H1 (cell line): Measurements from ENCODE around the gene SMIM13. TPM values are rescaled to one million over a fixed set of nuclear protein-coding genes. Genes with fewer than 3 reads are reported as not detected.

ENCODE experiments used
- BACH1 ChIP-seq: IDR thresholded peaks from 2 replicates; pipeline ENCODE4 v1.6.1; 2012; ENCODE audit warnings: low read length, improper control_type of control experiment
- CREB1 ChIP-seq: IDR thresholded peaks from 2 replicates; pipeline ENCODE4 v1.6.1; 2012; ENCODE audit warnings: inconsistent platforms
- EP300 ChIP-seq, 2 experiments: IDR thresholded peaks; 1 replicate in 1 of 2; 2 replicates in 1 of 2; pipeline ENCODE4 v1.6.1; 2011 to 2012; ENCODE audit warnings: low read depth in 2 of 2, low read length in 2 of 2, mild to moderate bottlenecking in 2 of 2, borderline replicate concordance in 1 of 2, inconsistent platforms in 1 of 2, moderate library complexity in 1 of 2
- GTF2F1 ChIP-seq: IDR thresholded peaks from 2 replicates; pipeline ENCODE4 v1.6.1; 2012; ENCODE audit warnings: low read depth, low read length, improper control_type of control experiment, borderline replicate concordance
- KDM4A ChIP-seq: IDR thresholded peaks from one replicate; pipeline ENCODE4 v1.7.1; 2012; ENCODE audit warnings: low read depth, mild to moderate bottlenecking, moderate library complexity, low read length, inconsistent platforms; ENCODE audit not compliant: severe bottlenecking
- KDM5A ChIP-seq: fragments of 200-600 bp; IDR thresholded peaks from 2 replicates; pipeline ENCODE4 v1.7.1; 2012; ENCODE audit warnings: mild to moderate bottlenecking, low read length, inconsistent platforms, mixed read lengths
- POLR2A ChIP-seq, 2 experiments: IDR thresholded peaks; 1 replicate in 1 of 2; 2 replicates in 1 of 2; pipeline ENCODE4 v1.6.1; 2011; ENCODE audit warnings: low read depth in 2 of 2, low read length in 2 of 2, mild to moderate bottlenecking in 2 of 2; ENCODE audit errors: control extremely low read depth in 1 of 2
- POLR2AphosphoS5 ChIP-seq: IDR thresholded peaks from 2 replicates; pipeline ENCODE4 v1.6.1; 2011; ENCODE audit warnings: low read depth, low read length
- RAD21 ChIP-seq, 2 experiments: IDR thresholded peaks in 1 of 2; conservative IDR thresholded peaks in 1 of 2; 2 replicates each; pipeline ENCODE4 v1.6.1; 2011; ENCODE audit warnings: low read depth in 2 of 2, low read length in 2 of 2, improper control_type of control experiment in 1 of 2, inconsistent platforms in 1 of 2, mild to moderate bottlenecking in 1 of 2, moderate library complexity in 1 of 2
- RBBP5 ChIP-seq: IDR thresholded peaks from 2 replicates; pipeline ENCODE4 v1.7.1; 2012; ENCODE audit warnings: low read depth, mild to moderate bottlenecking, inconsistent platforms, low read length, moderate library complexity, borderline replicate concordance
- RFX5 ChIP-seq: IDR thresholded peaks from 2 replicates; pipeline ENCODE4 v1.6.1; 2011; ENCODE audit warnings: low read depth, low read length, improper control_type of control experiment, borderline replicate concordance
- SIN3A ChIP-seq, 2 experiments: IDR thresholded peaks in 1 of 2; conservative IDR thresholded peaks in 1 of 2; 2 replicates each; pipeline ENCODE4 v1.6.1; 2011 to 2012; ENCODE audit warnings: low read length in 2 of 2, improper control_type of control experiment in 1 of 2, low read depth in 1 of 2, mild to moderate bottlenecking in 1 of 2
- SP2 ChIP-seq: IDR thresholded peaks from 2 replicates; pipeline ENCODE4 v1.6.1; 2012; ENCODE audit warnings: mild to moderate bottlenecking, low read length, inconsistent platforms
- SUZ12 ChIP-seq: fragments of 200-600 bp; sonication (generic); IDR thresholded peaks from 2 replicates; pipeline ENCODE4 v1.6.1; 2012; ENCODE audit warnings: mild to moderate bottlenecking, inconsistent platforms, low read length, moderate library complexity, mixed read lengths
- TAF1 ChIP-seq: IDR thresholded peaks from 2 replicates; pipeline ENCODE4 v1.6.1; 2011; ENCODE audit warnings: mild to moderate bottlenecking, low read depth, low read length
- TAF7 ChIP-seq: optimal IDR thresholded peaks from 2 replicates; pipeline ENCODE3; 2011; ENCODE audit warnings: low read depth, mild to moderate bottlenecking, inconsistent platforms, low read length, moderate library complexity, borderline replicate concordance
- TBP ChIP-seq: IDR thresholded peaks from 2 replicates; pipeline ENCODE4 v1.6.1; 2011; ENCODE audit warnings: low read depth, low read length, improper control_type of control experiment
- ZNF274 ChIP-seq: IDR thresholded peaks from 2 replicates; pipeline ENCODE4 v1.7.0; 2012; ENCODE audit warnings: low read length, borderline replicate concordance; ENCODE audit errors: extremely low read depth
- polyA plus RNA-seq, 7 experiments: library from polyadenylated mRNA; depleted of rRNA in 3 of 7; stranded (reverse) in 5 of 7; unstranded in 2 of 7; fragments of >200 nt in 5 of 7; fragments of 200-250 nt in 2 of 7; gene quantifications; 1 replicate in 5 of 7; 2 replicates in 1 of 7; 4 replicates in 1 of 7; pipeline versions ENCODE4 v1.2.1 to v1.2.3, GENCODE V29; 2011 to 2013; ENCODE audit warnings: missing spikeins in 2 of 7, mixed read lengths in 2 of 7
- total RNA-seq: library from RNA; stranded (reverse); fragmentation: NEBNext Ultra II Directional; extraction: Animal tissue kit (Norgen Biotek cat#: 25700); gene quantifications from 2 replicates; pipeline ENCODE4 v1.2.1, GENCODE V29; 2021
- TF ChIP-seq, protein P1 (sequence below): IDR thresholded peaks from 2 replicates; pipeline ENCODE4 v1.6.1; 2011; ENCODE audit warnings: low read length, improper control_type of control experiment
- TF ChIP-seq, protein P2 (sequence below): IDR thresholded peaks from 2 replicates; pipeline ENCODE4 v1.6.1; 2012; ENCODE audit warnings: inconsistent platforms
- TF ChIP-seq, protein P3 (sequence below): IDR thresholded peaks from 2 replicates; pipeline ENCODE4 v1.6.1; 2011; ENCODE audit warnings: low read depth, mild to moderate bottlenecking, low read length; ENCODE audit not compliant: insufficient read depth

The SMIM13 gene
- total and polyA plus RNA-seq, 2 of the 8 experiments (the other 6 are each of a cell fraction or from before 2014, with no cell fraction given) = 1.7 to 10.6 TPM

DNA sequence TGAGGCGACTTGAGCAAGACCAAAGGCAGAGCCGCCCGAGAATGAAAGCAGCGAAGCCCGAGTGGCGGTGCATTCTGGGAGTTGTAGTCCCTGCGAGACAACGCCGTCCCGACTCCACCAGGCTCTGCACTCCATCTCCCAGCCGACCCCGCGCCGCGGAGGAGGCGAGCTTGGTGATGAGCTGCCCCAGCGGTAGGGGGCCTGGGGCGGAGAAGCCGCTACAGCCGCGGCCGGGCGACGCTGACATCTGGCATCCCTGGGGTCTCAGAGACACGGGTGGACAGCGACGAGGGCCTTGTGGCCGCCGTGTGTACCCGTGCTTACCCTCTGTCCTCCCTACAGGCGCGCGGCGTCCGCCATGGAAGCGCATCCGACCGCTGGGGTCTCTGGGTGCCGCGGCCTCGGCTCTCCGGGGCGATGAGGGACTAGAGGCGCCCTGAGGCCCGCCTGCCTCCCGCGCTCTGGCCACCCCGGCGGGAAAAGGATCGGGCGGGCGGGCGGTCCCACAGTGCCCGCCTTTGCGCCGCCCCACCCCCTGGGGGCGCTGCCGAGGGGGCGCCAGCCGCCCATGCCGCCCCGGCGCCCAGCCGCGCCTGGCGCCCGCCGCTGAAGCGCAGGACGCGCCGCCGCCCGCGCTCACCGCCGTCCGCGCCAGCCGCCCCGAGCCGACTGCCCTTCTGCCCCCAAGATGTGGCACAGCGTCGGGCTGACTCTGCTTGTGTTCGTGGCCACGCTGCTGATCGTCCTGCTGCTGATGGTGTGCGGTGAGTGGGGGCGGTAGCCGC is at the start of gene SMIM13 (continued):
- TF ChIP-seq RBBP5 = 0 out of 2 replicates have a peak, but pooled peaks have one; percentile 25
- no peak for TF ChIP-seq SP2
- peak; percentile 83 for TF ChIP-seq CREB1
- no peak for TF ChIP-seq SUZ12
- TF ChIP-seq RAD21 (IDR thresholded peaks at IDR 0.05 in 1 of 2, conservative IDR thresholded peaks at IDR 0.05 in 1 of 2; ENCODE audit: low read depth in 2 of 2, low read length in 2 of 2) = peak in 1 of 2 experiments; percentile 29; a peak in 1 of 4 replicates
- TF ChIP-seq, protein P1, sequence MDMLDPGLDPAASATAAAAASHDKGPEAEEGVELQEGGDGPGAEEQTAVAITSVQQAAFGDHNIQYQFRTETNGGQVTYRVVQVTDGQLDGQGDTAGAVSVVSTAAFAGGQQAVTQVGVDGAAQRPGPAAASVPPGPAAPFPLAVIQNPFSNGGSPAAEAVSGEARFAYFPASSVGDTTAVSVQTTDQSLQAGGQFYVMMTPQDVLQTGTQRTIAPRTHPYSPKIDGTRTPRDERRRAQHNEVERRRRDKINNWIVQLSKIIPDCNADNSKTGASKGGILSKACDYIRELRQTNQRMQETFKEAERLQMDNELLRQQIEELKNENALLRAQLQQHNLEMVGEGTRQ = peak; percentile 46; the same call in 1 of the 2 replicates
- TF ChIP-seq, protein P2, sequence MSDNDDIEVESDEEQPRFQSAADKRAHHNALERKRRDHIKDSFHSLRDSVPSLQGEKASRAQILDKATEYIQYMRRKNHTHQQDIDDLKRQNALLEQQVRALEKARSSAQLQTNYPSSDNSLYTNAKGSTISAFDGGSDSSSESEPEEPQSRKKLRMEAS = peak; percentile 18; the same call in 1 of the 2 replicates
- no peak for TF ChIP-seq KDM5A
- peak; percentile 86 for TF ChIP-seq KDM4A
- TF ChIP-seq POLR2AphosphoS5 = peak; percentile 33
- peak; percentile 36; the same call in 1 of the 2 replicates for TF ChIP-seq TAF1
- TF ChIP-seq, protein P3, sequence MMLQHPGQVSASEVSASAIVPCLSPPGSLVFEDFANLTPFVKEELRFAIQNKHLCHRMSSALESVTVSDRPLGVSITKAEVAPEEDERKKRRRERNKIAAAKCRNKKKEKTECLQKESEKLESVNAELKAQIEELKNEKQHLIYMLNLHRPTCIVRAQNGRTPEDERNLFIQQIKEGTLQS = 0 out of 2 replicates have a peak, but pooled peaks have one; percentile 38
- peak in 1 of 2 experiments; percentile 63; a peak in 2 of 3 replicates for TF ChIP-seq POLR2A (IDR thresholded peaks at IDR 0.05; ENCODE audit: control extremely low read depth in 1 of 2, low read depth in 2 of 2, low read length in 2 of 2)
- TF ChIP-seq BACH1 = peak; percentile 19; the same call in 1 of the 2 replicates
- TF ChIP-seq SIN3A (conservative IDR thresholded peaks at IDR 0.05 in 1 of 2, IDR thresholded peaks at IDR 0.05 in 1 of 2; ENCODE audit: low read depth in 1 of 2, low read length in 2 of 2) = peak in 1 of 2 experiments; percentile 70; a peak in 2 of 4 replicates
- TF ChIP-seq EP300 (IDR thresholded peaks at IDR 0.05; ENCODE audit: borderline replicate concordance in 1 of 2, low read depth in 2 of 2, low read length in 2 of 2) = 0 out of 3 replicates have a peak, but pooled peaks of 1 of the 2 experiments have one; percentile 14
- peak; percentile 6 for TF ChIP-seq TAF7
- TF ChIP-seq ZNF274 = no peak
- peak; percentile 69 for TF ChIP-seq TBP
- no peak for TF ChIP-seq GTF2F1
- no peak for TF ChIP-seq RFX5
